DMS79 (cell line): Measurements from ENCODE around the gene ELAC2.

Experiments used
- DNase-seq: peaks from one replicate; lab custom pipeline; 2025; lab: John Stamatoyannopoulos, UW

The ELAC2 gene

DNA sequence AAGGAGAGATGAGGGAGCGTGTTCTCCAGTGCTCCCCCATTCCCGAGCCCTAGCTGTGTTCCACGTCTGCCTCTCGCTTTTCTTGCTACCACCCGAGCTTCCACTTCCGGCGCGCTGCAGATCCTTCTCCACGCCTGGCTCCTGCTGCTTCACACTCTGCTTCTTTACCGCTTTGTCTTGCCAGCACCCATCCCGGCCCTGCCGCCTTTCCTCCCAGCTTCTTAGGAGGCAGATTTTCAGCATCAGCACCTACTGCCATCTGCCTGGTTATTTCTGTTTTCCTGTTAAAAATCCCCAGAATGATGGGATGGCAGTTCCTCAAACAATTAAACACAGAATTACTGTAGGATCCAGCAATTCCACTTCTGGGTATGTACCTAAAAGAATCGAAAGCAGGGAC lies 64.7 kb downstream of the ELAC2 start:
- no peak for DNase-seq

DNA sequence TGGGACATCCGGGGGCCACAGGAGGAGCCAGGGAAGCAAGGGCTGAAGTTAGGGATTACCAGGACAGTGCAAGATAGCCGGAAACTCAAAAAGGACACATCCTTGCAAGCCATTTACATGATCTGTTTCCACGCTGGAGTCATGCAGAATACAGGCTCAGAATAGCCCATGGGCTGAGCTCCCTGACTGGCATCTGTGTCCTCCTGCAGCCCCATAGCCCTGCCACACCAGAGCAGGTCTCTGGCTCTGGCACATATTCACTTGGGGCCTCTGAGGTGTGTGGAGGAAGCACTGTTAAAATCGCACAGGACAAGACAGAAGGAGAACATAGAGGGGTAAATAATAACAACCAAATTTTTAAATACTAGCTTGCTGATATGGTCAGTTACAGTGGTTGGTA lies 65.8 kb downstream of the ELAC2 start:
- no peak for DNase-seq

DNA sequence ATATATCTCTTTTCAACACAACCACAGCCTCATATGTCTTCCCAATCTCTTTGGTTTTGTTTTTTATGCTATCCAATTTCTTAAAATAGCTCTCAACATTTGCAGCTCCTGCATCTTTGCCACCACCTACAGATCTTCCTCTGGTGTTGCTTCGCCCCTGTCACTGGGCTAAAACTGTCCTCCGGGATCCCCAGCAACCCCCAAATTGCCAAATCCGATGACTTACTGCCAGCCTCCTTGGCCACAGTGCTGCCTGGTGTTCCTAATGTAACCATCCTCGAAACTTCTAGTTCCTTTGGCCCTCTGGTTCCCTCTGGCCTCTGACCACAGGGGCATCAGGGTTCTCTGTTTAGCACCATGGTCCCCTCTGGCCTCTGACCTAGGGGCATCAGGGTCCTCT lies 70.8 kb downstream of the ELAC2 start:
- DNase-seq = no peak
